HG03520 (cell line): Measurements from ENCODE around the gene PDK1.
"Not testable (repeated sequence)": the region's sequence is repeated elsewhere in the genome, so short reads cannot be mapped to it uniquely, and the experiment has no call there.

Source experiments
- ATAC-seq: cut with Tn5 transposase; IDR thresholded peaks from one replicate; pipeline ENCODE4 v1.9.1; 2021; ENCODE audit warnings: mild to moderate bottlenecking, moderate library complexity; ENCODE audit not compliant: unreplicated experiment

Gene PDK1

GRCh38 chr2:172592190-172592589 is 36.3 kb downstream of the PDK1 start:
- not testable (repeated sequence) for ATAC-seq

- ATAC-seq: no peak
Observed at GRCh38 chr2:172596776-172597175, 40.9 kb downstream of the PDK1 start.

GRCh38 chr2:172597176-172597842 is 41.4 kb downstream of the PDK1 start:
- no peak for ATAC-seq

- no peak for ATAC-seq
Observed at GRCh38 chr2:172599947-172600346, 44.1 kb downstream of the PDK1 start.

GRCh38 chr2:172600557-172601008 is 44.7 kb downstream of the PDK1 start:
- no peak for ATAC-seq

- no peak for ATAC-seq
Observed at GRCh38 chr2:172606285-172606684, 50.4 kb downstream of the PDK1 start.

GRCh38 chr2:172607379-172607928 is 51.6 kb downstream of the PDK1 start:
- no peak for ATAC-seq

GRCh38 chr2:172609488-172609887 is 53.6 kb downstream of the PDK1 start:
- ATAC-seq: no peak

GRCh38 chr2:172612051-172612450 is 56.2 kb downstream of the PDK1 start:
- no peak for ATAC-seq

GRCh38 chr2:172613040-172613439 is 57.1 kb downstream of the PDK1 start:
- ATAC-seq: no peak

- no peak for ATAC-seq
Observed at GRCh38 chr2:172613615-172614231, 57.8 kb downstream of the PDK1 start.

GRCh38 chr2:172614932-172615331 is 59.0 kb downstream of the PDK1 start:
- no peak for ATAC-seq

- no peak for ATAC-seq
Observed at GRCh38 chr2:172615727-172616261, 59.9 kb downstream of the PDK1 start.

GRCh38 chr2:172617115-172617514 is 61.2 kb downstream of the PDK1 start:
- no peak for ATAC-seq

GRCh38 chr2:172623249-172623965 is 67.5 kb downstream of the PDK1 start:
- no peak for ATAC-seq

- no peak for ATAC-seq
Observed at GRCh38 chr2:172624996-172625395, 69.1 kb downstream of the PDK1 start.

GRCh38 chr2:172627181-172627580 is 71.3 kb downstream of the PDK1 start:
- no peak for ATAC-seq

GRCh38 chr2:172628085-172628484 is 72.2 kb downstream of the PDK1 start:
- no peak for ATAC-seq

GRCh38 chr2:172629586-172629985 is 73.7 kb downstream of the PDK1 start:
- ATAC-seq: no peak

- no peak for ATAC-seq
Observed at GRCh38 chr2:172630181-172630580, 74.3 kb downstream of the PDK1 start.

- no peak for ATAC-seq
Observed at GRCh38 chr2:172634477-172634876, 78.6 kb downstream of the PDK1 start.
